NCI-H128 (cell line): Measurements from ENCODE around the gene PHETA2.
"Not testable (repeated sequence)": the region's sequence is repeated elsewhere in the genome, so short reads cannot be mapped to it uniquely, and the experiment has no call there.

Experiments
- DNase-seq: peaks from one replicate; lab custom pipeline; 2025; ENCODE audit not compliant: unreplicated experiment; lab: John Stamatoyannopoulos, UW

The PHETA2 gene

GRCh38 chr22:42101199-42101598, 27.2 kb downstream of the PHETA2 start:
- DNase-seq = no peak

DNA sequence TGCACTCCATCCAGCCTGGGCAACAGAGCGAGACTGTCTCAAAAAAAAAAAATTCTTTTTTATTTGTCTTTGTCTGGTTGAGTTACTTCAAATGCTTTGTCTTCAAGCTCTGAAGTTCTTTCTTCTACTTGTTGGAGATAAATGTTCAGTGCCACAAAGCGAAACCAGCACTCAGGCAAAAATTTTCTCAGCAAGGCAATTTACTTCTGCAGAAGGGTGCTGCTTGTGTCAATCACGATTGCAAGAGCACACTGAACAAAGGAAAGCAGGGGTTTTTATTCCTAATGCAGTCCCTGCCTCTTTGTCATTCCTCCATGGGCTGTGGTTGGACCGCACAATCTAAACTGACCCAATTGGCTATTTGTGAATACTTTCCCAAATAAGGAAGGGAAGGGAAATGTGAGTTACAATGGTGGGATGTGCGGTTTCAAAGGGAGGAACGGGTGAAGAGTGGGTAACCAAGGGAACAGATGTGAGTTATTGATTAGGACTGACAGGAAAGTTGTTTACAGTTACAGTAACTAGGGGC, 30.3 kb downstream of the PHETA2 start:
- DNase-seq = not testable (repeated sequence)

GRCh38 chr22:42108848-42109247, 34.8 kb downstream of the PHETA2 start:
- DNase-seq = no peak

- DNase-seq = no peak
These were observed 37.8 kb downstream of the PHETA2 start for GRCh38 chr22:42111798-42112197.

- DNase-seq = not testable (repeated sequence)
These were observed 38.7 kb downstream of the PHETA2 start for GRCh38 chr22:42112793-42113192.

- DNase-seq = no peak
These were observed 40.7 kb downstream of the PHETA2 start for GRCh38 chr22:42114721-42115120.

DNA sequence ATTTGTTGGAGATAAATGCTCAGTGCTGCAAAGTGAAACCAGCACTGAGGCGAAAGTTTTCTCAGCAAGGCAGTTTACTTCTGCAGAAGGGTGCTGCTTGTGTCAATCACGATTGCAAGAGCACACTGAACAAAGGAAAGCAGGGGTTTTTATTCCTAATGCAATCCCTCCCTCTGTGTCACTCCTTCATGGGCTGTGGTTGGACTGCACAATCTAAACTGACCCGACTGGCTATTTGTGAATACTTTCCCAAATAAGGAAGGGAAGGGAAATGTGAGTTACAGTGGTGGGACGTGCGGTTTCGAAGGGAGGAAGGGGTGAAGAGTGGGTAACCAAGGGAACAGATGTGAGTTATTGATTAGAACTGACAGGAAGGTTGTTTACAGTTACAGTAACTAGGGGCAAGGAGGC, 41.4 kb downstream of the PHETA2 start:
- DNase-seq = not testable (repeated sequence)

DNA sequence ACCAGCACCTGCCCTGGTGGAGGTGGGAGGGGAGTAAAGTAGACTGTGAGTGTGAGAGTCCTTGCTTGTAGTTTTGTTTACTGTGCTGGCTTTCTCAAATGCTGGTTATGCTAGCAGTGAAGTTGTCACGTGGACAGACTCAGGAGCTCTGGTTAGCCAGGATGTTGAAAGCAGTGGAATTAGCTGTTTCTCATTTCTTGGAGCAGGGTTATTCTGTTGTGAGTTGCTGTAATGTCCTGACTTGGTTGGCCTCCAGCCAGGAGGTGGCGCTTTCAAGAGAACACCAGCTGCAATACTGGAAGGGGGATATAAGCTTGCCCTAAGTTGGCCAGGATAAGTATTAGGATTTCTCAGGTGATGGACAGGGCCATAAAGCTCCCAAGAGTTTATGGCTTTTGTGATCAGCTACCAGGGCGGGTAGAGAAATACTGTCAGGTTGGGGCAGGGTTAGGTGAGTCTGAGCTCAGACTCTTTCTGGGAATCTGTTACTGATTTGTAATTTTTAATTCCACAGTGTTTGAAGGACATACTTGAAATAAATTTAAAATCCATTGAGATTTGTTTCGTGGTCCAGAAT, 42.9 kb downstream of the PHETA2 start:
- no peak for DNase-seq

GRCh38 chr22:42120231-42121021, 46.4 kb downstream of the PHETA2 start:
- DNase-seq = not testable (repeated sequence)

DNA sequence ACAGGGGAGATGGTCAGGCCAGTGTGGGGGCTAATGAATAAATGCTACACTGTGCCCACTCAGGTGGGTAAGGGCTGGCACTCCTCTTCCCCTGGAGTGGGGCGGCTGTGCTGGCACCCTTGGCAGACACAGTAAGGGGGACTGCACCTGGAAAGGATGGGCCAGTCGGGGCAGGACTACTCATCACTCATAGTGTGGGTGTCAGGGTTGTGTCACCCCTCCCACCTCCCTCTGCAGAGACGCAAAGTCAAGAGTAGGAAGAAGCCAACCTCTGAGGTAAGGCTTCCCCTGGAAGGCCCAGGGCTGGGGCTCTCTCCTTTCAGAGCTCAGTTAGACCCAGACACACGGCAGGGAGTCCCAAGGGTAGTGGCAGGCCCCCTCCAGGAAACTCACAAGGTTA, 49.5 kb downstream of the PHETA2 start:
- not testable (repeated sequence) for DNase-seq

GRCh38 chr22:42127606-42128005, 53.6 kb downstream of the PHETA2 start:
- DNase-seq = no peak

GRCh38 chr22:42128007-42128406, 54.0 kb downstream of the PHETA2 start:
- not testable (repeated sequence) for DNase-seq
